BLaER1 (cell line): Measurements from ENCODE around the gene MRPL39.
A peak's percentile ranks its signal among the peaks of the same experiment; 100 is the strongest.

ENCODE experiments used
- H3K27ac ChIP-seq: shearing (Covaris generic); formaldehyde crosslinking; 2 replicates; pipeline ENCODE4 v1.8.1; 2022
- H3K27me3 ChIP-seq: shearing (Covaris generic); formaldehyde crosslinking; 2 replicates; pipeline ENCODE4 v1.8.1; 2022
- H3K36me3 ChIP-seq: shearing (Covaris generic); formaldehyde crosslinking; 2 replicates; pipeline ENCODE4 v1.8.1; 2022
- H3K4me1 ChIP-seq: shearing (Covaris generic); formaldehyde crosslinking; 2 replicates; pipeline ENCODE4 v1.8.1; 2022
- H3K4me2 ChIP-seq: shearing (Covaris generic); formaldehyde crosslinking; 2 replicates; pipeline ENCODE4 v1.8.1; 2022
- H3K4me3 ChIP-seq: shearing (Covaris generic); formaldehyde crosslinking; 2 replicates; pipeline ENCODE4 v1.8.1; 2022
- H3K9ac ChIP-seq: shearing (Covaris generic); formaldehyde crosslinking; 2 replicates; pipeline ENCODE4 v1.8.1; 2022
- H3K9me3 ChIP-seq: shearing (Covaris generic); formaldehyde crosslinking; 2 replicates; pipeline ENCODE4 v1.8.1; 2022
- H4K20me1 ChIP-seq: shearing (Covaris generic); formaldehyde crosslinking; 2 replicates; pipeline ENCODE4 v1.8.1; 2022
- Cebpa-rat ChIP-seq: shearing (Covaris generic); IDR thresholded peaks from 2 replicates; pipeline ENCODE4 v1.8.1; 2022

Gene MRPL39

GRCh38 chr21:25615880-25616279 is 8.6 kb upstream of the MRPL39 start:
- no peak for TF ChIP-seq Cebpa-rat
- Histone ChIP-seq H3K4me2 (no peak overlapping the region), H3K27me3 (no peaks in the 10 kb centered on the region), H3K36me3 (no peaks in the 10 kb centered on the region), H3K4me1 (no peaks in the 10 kb centered on the region), H4K20me1 (no peaks in the 10 kb centered on the region), H3K9ac (no peak overlapping the region), H3K9me3 (no peaks in the 10 kb centered on the region), H3K27ac (no peak overlapping the region), H3K4me3 (no peak overlapping the region)

- Histone ChIP-seq H3K27ac (no peak overlapping the region), H3K9ac (no peak overlapping the region), H3K36me3 (no peaks in the 10 kb centered on the region), H4K20me1 (no peaks in the 10 kb centered on the region), H3K4me2 (no peak overlapping the region), H3K4me3 (no peak overlapping the region), H3K9me3 (no peaks in the 10 kb centered on the region), H3K27me3 (no peaks in the 10 kb centered on the region), H3K4me1 (no peaks in the 10 kb centered on the region)
- no peak for TF ChIP-seq Cebpa-rat
These were observed 7.2 kb upstream of the MRPL39 start for GRCh38 chr21:25614441-25614840.

GRCh38 chr21:25608044-25608737 is 910 bp upstream of the MRPL39 start:
- peak overlapping the region; percentile 80 for H3K4me3 ChIP-seq
- H3K9me3 ChIP-seq: no peaks in the 10 kb centered on the region
- peak overlapping the region; percentile 85 for H3K9ac ChIP-seq
- H4K20me1 ChIP-seq: 0 out of 2 replicates have a peak, but pooled peaks cover 11% of the 10 kb centered on the region
- H3K4me1 ChIP-seq: peaks cover 16% of the 10 kb centered on the region
- TF ChIP-seq Cebpa-rat: no peak
- H3K27me3 ChIP-seq: no peaks in the 10 kb centered on the region
- H3K4me2 ChIP-seq: peak overlapping the region; percentile 79
- no peak overlapping the region for H3K27ac ChIP-seq
- peaks cover 30% of the 10 kb centered on the region for H3K36me3 ChIP-seq

- no peaks in the 10 kb centered on the region for H4K20me1 ChIP-seq
- H3K9ac ChIP-seq: no peak overlapping the region
- H3K27me3 ChIP-seq: no peaks in the 10 kb centered on the region
- H3K36me3 ChIP-seq: peaks cover 89% of the 10 kb centered on the region
- H3K4me3 ChIP-seq: no peak overlapping the region
- H3K4me2 ChIP-seq: no peak overlapping the region
- no peak overlapping the region for H3K27ac ChIP-seq
- H3K4me1 ChIP-seq: no peaks in the 10 kb centered on the region
- no peak for TF ChIP-seq Cebpa-rat
- no peaks in the 10 kb centered on the region for H3K9me3 ChIP-seq
These were observed 17.4 kb downstream of the MRPL39 start for GRCh38 chr21:25589887-25590286.

- no peaks in the 10 kb centered on the region for H3K27me3 ChIP-seq
- H3K27ac ChIP-seq: no peak overlapping the region
- H3K36me3 ChIP-seq: peaks cover 75% of the 10 kb centered on the region
- H4K20me1 ChIP-seq: no peaks in the 10 kb centered on the region
- TF ChIP-seq Cebpa-rat: no peak
- H3K4me3 ChIP-seq: no peak overlapping the region
- no peak overlapping the region for H3K4me2 ChIP-seq
- H3K9me3 ChIP-seq: no peaks in the 10 kb centered on the region
- H3K9ac ChIP-seq: no peak overlapping the region
- 0 out of 2 replicates have a peak, but pooled peaks cover 5% of the 10 kb centered on the region for H3K4me1 ChIP-seq
These were observed 20.5 kb downstream of the MRPL39 start for GRCh38 chr21:25586791-25587190.

- H3K4me3 ChIP-seq: no peak overlapping the region
- H3K27ac ChIP-seq: no peak overlapping the region
- H3K4me2 ChIP-seq: no peak overlapping the region
- H3K27me3 ChIP-seq: no peaks in the 10 kb centered on the region
- H3K4me1 ChIP-seq: 0 out of 2 replicates have a peak, but pooled peaks cover 5% of the 10 kb centered on the region
- H4K20me1 ChIP-seq: no peaks in the 10 kb centered on the region
- no peak overlapping the region for H3K9ac ChIP-seq
- peaks cover 71% of the 10 kb centered on the region for H3K36me3 ChIP-seq
- TF ChIP-seq Cebpa-rat: no peak
- H3K9me3 ChIP-seq: no peaks in the 10 kb centered on the region
These were observed 21.0 kb downstream of the MRPL39 start for GRCh38 chr21:25586326-25586725.

- Histone ChIP-seq H3K9me3 (no peaks in the 10 kb centered on the region), H3K4me2 (no peak overlapping the region), H3K9ac (no peak overlapping the region), H4K20me1 (no peaks in the 10 kb centered on the region), H3K4me3 (no peak overlapping the region), H3K27me3 (no peaks in the 10 kb centered on the region), H3K36me3 (peaks cover 66% of the 10 kb centered on the region), H3K4me1 (0 out of 2 replicates have a peak, but pooled peaks cover 5% of the 10 kb centered on the region), H3K27ac (no peak overlapping the region)
- no peak for TF ChIP-seq Cebpa-rat
These were observed 22.2 kb downstream of the MRPL39 start for GRCh38 chr21:25584833-25585676.

GRCh38 chr21:25583370-25584130 is 23.7 kb downstream of the MRPL39 start:
- Histone ChIP-seq H3K36me3 (peaks cover 54% of the 10 kb centered on the region), H3K9ac (no peak overlapping the region), H3K4me3 (no peak overlapping the region), H3K4me1 (0 out of 2 replicates have a peak, but pooled peaks cover 5% of the 10 kb centered on the region), H3K4me2 (no peak overlapping the region), H3K9me3 (no peaks in the 10 kb centered on the region), H4K20me1 (no peaks in the 10 kb centered on the region), H3K27ac (no peak overlapping the region), H3K27me3 (no peaks in the 10 kb centered on the region)
- no peak for TF ChIP-seq Cebpa-rat

- no peak for TF ChIP-seq Cebpa-rat
- Histone ChIP-seq H3K27me3 (no peaks in the 10 kb centered on the region), H4K20me1 (no peaks in the 10 kb centered on the region), H3K36me3 (peaks cover 54% of the 10 kb centered on the region), H3K27ac (no peak overlapping the region), H3K4me3 (no peak overlapping the region), H3K4me1 (0 out of 2 replicates have a peak, but pooled peaks cover 5% of the 10 kb centered on the region), H3K9ac (no peak overlapping the region), H3K4me2 (no peak overlapping the region), H3K9me3 (no peaks in the 10 kb centered on the region)
These were observed 24.4 kb downstream of the MRPL39 start for GRCh38 chr21:25582888-25583287.
